GM12892 (cell line): Measurements from ENCODE around the gene LACTBL1.

ENCODE experiments used
- POLR2A ChIP-seq: IDR thresholded peaks from 2 replicates; pipeline ENCODE4 v1.6.1; 2011; ENCODE audit warnings: low read depth, low read length, control low read depth
- TAF1 ChIP-seq: IDR thresholded peaks from 2 replicates; pipeline ENCODE4 v1.6.1; 2011; ENCODE audit warnings: low read depth, mild to moderate bottlenecking, control low read depth, low read length, borderline replicate concordance

- TF ChIP-seq POLR2A (no peak), TAF1 (no peak)
Observed at GRCh38 chr1:22932803-22933470, 39.7 kb downstream of the LACTBL1 start.
